GM21529 (cell line): ENCODE results near the gene C16orf78.
"Not testable (repeated sequence)": the region's sequence is repeated elsewhere in the genome, so short reads cannot be mapped to it uniquely, and the experiment has no call there.

ENCODE experiments used
- ATAC-seq: cut with Tn5 transposase; IDR thresholded peaks from one replicate; pipeline ENCODE4 v1.9.1; 2021; ENCODE audit not compliant: unreplicated experiment

C16orf78 gene

DNA sequence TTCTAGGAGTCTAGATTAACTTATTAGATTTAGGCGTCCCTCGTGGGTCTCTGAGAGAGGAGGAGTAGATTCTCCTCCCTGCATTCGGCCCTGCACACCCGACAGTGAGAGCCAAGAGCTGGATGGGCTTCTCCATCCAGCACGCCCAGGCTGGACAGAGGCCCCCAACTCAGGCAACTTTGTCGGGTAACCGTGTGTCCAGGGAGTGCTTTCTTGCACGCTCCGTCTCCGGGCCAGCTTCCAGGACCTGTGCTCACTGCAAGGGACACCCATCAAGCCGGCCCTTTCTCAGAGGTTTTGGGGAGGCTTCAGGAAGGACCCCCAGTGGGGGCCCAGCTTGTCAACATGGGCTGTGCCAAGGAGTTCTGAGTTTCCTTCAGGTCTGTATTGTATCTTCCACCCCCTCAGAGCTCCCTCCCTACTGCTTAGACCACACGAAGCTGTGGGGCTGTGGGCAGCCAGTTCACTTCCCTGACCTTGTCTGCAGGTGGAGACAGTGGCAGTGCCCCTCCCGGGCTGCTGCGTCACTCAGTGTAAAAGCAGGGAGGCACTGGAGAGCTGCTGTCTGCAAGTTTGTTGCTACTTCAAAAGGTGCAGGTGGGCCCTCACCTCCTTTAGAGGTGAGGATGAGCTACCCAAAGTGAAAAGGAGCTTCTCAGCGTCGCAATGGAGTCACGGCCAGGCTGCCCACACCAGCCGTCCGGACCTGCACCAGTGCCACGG, 24.0 kb upstream of the C16orf78 start:
- ATAC-seq, result no peak

GRCh38 chr16:49350265-49351095, 23.1 kb upstream of the C16orf78 start:
- no peak for ATAC-seq

DNA sequence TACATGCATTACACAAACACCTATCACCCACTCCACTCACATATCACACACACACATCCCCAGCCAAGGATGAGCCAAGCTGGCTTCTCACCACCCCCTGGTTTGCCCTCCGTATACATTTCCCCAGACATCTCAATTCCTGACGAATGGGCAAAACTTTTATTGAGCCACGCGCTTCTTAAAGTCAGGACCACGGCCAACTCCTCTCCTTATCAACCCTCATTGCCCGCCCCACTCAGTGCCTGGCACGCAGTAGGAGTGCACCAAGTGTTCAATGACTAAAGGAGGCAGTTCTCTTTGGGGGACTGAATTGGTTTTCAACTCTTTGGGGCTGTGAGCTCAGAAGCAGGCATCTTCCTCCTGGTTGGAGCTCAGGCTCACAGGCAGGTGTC, 22.5 kb upstream of the C16orf78 start:
- no peak for ATAC-seq

DNA sequence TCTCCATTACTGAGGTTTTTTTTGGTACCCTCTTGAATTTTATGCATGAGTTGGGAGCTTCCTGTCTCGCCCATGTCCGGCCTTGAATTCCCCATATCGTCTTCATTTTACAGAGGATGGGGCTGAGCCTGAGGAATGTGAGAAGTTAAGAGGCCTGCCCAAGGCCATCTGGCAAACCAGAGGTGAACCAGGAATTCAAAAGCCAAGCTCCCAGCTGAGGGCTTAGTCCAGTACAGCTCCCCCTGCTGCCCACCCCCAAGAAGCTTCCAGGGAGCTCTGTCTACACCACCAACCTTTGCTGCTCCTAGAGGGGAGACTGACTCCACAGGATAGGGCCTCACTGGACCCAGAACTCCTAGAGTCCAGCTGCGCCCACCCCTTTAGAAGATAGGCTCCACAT, 20.7 kb upstream of the C16orf78 start:
- no peak for ATAC-seq

DNA sequence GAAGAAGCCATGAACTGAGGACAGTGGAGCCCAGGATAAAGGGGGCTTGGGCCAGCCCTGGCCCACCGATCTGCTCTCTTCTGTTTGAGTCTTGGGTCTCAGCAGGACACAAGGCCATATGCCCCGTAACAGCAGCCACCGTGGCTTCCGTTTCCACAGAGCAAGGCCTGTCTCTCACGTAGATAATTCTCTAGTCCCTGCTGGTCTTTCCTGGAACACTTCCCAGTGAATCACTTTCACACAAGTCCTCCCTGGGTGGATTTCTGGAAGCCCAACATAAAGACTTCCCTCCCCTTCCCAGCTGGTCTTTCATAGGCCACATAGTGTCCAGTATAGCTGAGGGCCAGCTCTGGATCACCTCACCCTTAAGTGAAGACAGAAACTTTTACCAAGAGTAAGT, 19.9 kb upstream of the C16orf78 start:
- no peak for ATAC-seq

DNA sequence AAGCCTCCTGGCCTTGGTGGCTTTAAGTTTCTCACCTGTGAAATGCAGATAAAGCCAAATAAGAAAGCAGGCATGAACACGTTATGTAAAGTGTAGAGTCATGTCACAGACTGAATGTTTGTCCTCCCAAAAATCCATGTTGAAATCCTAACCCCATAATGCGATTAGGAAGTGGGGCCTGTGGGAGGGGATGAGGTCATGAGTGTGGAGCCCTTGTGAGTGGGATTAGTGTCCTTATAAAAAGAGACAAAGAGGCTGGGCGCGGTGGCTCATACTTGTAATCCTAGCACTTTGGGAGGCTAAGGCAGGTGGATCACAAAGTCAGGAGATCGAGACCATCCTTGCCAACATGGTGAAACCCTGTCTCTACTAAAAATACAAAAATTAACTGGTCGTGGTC, 19.5 kb upstream of the C16orf78 start:
- ATAC-seq, result no peak

DNA sequence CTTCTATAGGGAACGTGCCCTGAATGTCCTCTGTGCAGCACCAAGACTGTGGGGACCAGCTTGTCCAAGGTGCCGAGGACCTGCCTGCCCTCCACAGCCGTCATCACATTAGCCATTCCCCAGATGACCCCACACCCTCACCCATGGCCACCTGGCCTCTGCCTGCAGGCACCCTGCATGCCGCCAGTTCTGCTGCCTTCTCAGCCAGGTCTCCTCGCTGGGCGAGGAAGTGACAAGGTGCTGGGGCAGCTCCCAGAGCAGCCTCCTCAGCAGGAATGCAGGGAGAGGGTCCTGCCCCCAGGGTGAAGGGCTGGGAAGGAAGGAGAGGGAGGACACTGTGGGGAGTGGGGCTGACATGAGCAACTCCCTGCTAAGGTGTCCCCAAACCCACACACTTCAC, 18.6 kb upstream of the C16orf78 start:
- no peak for ATAC-seq

- ATAC-seq, result no peak
These were observed 17.5 kb upstream of the C16orf78 start for GRCh38 chr16:49355933-49356665.

GRCh38 chr16:49356728-49357488, 16.7 kb upstream of the C16orf78 start:
- no peak for ATAC-seq

GRCh38 chr16:49359591-49359990, 14.0 kb upstream of the C16orf78 start:
- no peak for ATAC-seq

DNA sequence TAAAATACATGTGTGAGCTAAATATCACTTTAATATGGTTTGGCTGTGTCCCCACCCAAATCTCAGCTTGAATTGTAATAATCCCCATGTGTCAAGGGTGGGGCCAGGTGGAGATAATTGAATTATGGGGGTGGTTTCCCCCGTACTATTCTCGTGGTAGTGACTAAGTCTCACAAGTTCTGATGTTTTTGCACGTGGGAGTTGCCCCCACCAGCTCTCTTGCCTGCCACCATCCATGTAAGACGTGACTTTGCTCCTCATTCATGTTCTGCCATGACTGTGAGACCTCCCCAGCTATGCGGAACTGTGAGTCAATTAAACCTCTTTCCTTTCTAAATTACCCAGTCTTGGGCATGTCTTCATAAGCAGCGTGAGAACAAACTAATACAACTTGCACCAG, 11.9 kb upstream of the C16orf78 start:
- not testable (repeated sequence) for ATAC-seq

DNA sequence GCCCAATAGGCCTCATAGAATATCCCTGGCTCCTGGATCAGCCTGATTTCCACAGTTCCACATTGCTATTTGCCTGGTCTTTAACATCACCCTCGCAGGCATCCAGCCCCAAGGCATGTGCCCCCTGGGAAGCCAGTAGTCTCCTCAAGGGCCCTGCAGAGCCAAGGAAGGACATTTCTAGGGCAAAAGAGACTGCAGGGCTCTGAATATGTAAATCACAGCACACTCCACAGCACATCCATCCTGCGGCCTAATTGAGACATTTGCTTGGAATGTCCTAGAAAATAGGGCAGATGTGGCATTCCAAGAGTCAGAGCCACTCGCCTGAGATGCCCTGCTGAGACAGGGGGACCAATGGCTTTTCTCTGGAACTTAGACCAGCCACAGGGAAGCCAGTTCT, 11.4 kb upstream of the C16orf78 start:
- ATAC-seq, result no peak

DNA sequence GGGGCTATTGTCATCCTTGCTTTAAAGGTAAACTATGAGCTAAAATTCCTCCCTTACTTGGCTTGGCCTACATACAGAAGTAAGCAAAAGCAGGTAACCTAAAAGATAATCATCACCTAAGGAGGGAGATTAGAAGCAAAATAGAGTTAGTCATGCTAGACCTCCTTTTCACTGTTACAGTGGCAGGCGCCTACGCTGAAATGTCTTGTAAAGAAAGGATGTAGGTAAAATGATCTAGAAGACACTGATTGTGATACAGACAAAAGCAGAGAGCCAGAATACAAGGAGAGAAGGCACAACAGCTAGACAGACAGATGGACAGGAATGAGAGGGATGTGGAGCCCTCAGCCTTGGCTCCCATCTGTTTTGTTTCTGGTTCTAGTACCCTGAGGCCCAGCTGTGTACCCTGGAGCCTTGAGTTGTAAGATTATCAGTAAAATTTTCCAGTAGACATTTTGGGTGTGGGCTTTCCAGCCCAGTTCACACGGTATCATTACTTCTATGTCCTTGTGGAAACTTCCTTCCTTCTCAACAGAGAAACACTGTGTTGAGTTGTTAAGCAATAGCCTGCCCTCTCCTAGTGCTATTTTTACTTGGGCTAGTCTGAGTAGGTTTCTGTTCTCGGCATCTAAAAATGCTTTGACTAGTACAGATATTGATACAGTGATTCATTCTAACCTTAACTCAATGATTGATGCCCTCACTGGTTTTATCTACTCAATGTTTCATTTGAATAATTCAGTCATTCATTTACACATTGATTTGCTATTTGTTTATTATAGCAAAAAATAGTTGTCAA, 7.7 kb upstream of the C16orf78 start:
- ATAC-seq, result peak; percentile 93

DNA sequence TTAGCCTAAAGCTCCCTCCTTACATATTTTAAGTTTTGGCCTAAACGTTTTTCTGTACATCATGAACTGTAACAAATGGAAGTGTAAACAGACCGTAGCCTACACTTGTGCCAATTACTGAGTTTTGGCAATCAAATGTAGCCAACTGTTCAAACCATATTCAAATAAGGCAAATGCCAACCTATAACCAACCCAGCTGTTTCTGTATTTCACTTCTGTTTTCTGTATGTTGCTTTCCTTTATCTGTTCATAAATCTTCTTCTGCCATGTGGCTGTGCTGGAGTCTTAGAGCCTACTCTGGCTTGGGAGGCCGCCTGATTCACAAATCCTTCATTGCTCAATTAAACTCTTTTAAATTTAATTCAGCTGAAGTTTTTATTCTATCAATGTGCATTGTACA, 6.9 kb upstream of the C16orf78 start:
- peak; percentile 44 for ATAC-seq

GRCh38 chr16:49369651-49370611, 3.7 kb upstream of the C16orf78 start:
- no peak for ATAC-seq

DNA sequence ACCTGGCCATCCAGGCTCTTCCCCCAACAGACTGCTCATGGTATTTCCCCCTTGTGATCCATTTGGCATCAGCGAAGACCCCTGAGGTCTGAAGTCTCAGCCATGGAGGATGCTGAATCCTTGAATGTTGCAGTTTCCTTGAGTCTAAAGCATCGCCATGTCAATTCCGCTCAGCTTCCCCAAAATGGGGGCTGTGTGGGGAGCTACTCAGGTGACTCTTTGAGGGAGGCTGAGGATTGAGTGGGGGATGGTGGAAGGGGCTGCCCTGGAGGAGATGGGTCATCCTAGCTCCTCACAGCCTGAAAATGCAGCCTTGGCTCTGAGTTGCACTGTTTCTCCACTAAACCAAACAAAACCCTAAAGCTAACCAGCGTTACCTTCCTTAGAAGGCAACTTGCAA, 2.6 kb downstream of the C16orf78 start:
- no peak for ATAC-seq

DNA sequence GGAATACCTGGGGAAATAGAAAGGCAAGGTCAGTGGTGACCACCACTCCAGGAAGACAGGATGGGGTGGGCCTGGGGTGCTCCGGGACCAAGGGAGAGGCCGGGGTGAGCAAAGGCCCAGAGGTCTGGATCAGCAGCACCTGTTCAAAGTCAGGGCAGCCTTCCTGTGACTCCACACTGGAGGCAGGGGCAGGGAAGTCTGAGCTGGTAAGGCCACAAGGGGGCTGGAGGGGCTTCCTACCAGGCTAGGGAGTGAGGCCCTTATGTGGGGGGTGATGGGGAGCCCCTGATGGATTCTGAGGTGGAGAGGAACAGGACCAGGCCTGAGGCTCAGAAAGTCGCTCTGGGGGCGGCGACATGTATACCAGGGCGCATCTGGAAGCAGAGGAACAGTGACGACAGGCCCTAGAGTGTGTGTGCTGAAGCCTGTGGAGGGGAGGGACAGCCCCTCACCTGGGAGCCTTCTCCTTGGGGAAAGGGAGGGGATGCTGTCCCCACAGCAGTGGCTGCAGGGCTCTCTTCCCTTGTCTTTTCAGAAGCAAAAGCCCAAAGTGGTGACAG, 3.7 kb downstream of the C16orf78 start:
- ATAC-seq, result no peak

DNA sequence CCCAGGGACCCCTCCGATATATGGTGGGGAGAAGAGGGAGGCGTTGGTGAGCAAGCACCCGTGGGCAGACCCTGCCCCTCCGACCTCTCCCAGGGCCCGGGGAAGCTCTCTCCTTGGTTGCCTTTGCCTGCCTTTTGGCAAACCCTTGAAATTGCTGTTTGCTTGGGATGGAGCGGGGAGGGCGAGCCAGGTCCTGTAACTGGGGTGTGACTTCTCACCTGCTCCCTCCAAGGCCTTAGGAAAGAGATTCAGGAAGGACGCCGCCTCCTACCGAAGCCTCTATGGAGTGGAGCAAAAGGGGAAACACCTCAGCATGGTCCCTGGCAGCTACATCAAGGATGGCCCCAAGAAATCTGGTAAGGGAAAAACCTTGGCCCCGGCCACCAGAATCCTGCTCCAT, 4.6 kb downstream of the C16orf78 start:
- ATAC-seq, result no peak

GRCh38 chr16:49378816-49379215, 5.2 kb downstream of the C16orf78 start:
- ATAC-seq, result no peak
